Liver (tissue), 9 donors: Measurements from ENCODE around the gene FBXW9. TPM values are rescaled to one million over a fixed set of nuclear protein-coding genes. Genes with fewer than 3 reads are reported as not detected.

ENCODE experiments used
- DNase-seq: peaks from one replicate; pipeline ENCODE4 v3.0.0-alpha.2; 2017; ENCODE audit warnings: low spot score
- H3K27ac ChIP-seq, 2 donors: one replicate each; pipeline ENCODE4 v1.7.0; 2013; ENCODE audit warnings: inconsistent platforms in 2 of 2, low read length in 2 of 2, control low read depth in 1 of 2, low read depth in 1 of 2, mild to moderate bottlenecking in 1 of 2
- H3K27me3 ChIP-seq, 4 donors: one replicate each; pipeline versions ENCODE4 v1.6.1 to v1.7.0; 2013; ENCODE audit warnings: low read length in 3 of 4, inconsistent platforms in 1 of 4, mild to moderate bottlenecking in 1 of 4, moderate library complexity in 1 of 4; ENCODE audit not compliant: control insufficient read depth in 4 of 4, insufficient read depth in 4 of 4
- H3K36me3 ChIP-seq, 4 donors: one replicate each; pipeline versions ENCODE4 v1.6.1 to v1.7.0; 2013; ENCODE audit warnings: low read length in 3 of 4, mild to moderate bottlenecking in 3 of 4, low read depth in 1 of 4, moderate library complexity in 1 of 4; ENCODE audit not compliant: control insufficient read depth in 4 of 4, insufficient read depth in 3 of 4
- H3K4me1 ChIP-seq, 4 donors: one replicate each; pipeline versions ENCODE4 v1.6.1 to v1.7.0; 2013; ENCODE audit warnings: low read length in 3 of 4, mild to moderate bottlenecking in 3 of 4, moderate library complexity in 1 of 4; ENCODE audit not compliant: control insufficient read depth in 4 of 4, insufficient read depth in 4 of 4
- H3K4me3 ChIP-seq, 3 donors: one replicate each; pipeline versions ENCODE4 v1.6.1 to v1.7.0; 2013; ENCODE audit warnings: low read length in 3 of 3, control low read depth in 1 of 3, low read depth in 1 of 3, mild to moderate bottlenecking in 1 of 3
- H3K9ac ChIP-seq, 2 donors: one replicate each; pipeline ENCODE4 v1.7.0; 2013; ENCODE audit warnings: low read length in 2 of 2, mild to moderate bottlenecking in 2 of 2, moderate library complexity in 2 of 2, control low read depth in 1 of 2, low read depth in 1 of 2
- H3K9me3 ChIP-seq, 4 donors: one replicate each; pipeline versions ENCODE4 v1.6.1 to v1.7.0; 2013; ENCODE audit warnings: low read length in 3 of 4; ENCODE audit not compliant: control insufficient read depth in 4 of 4
- EGR1 ChIP-seq, 2 donors: IDR thresholded peaks; 2 replicates each; pipeline ENCODE4 v1.6.1; 2016 to 2018; ENCODE audit warnings: antibody characterized with exemption in 2 of 2, low read depth in 2 of 2
- FOXA2 ChIP-seq: IDR thresholded peaks from 2 replicates; pipeline ENCODE4 v1.6.1; 2016; ENCODE audit warnings: antibody characterized with exemption
- GABPA ChIP-seq, 2 donors: IDR thresholded peaks in 1 of 2; conservative IDR thresholded peaks in 1 of 2; 2 replicates each; pipeline ENCODE4 v1.6.1; 2016; ENCODE audit warnings: antibody characterized with exemption in 2 of 2, mild to moderate bottlenecking in 1 of 2, moderate library complexity in 1 of 2
- HNF4A ChIP-seq, 2 donors: conservative IDR thresholded peaks; 2 replicates each; pipeline ENCODE4 v1.6.1; 2016; ENCODE audit warnings: antibody characterized with exemption in 2 of 2, mild to moderate bottlenecking in 2 of 2
- HNF4G ChIP-seq: IDR thresholded peaks from 2 replicates; pipeline ENCODE4 v1.6.1; 2016; ENCODE audit warnings: antibody characterized with exemption
- JUND ChIP-seq, 2 donors: IDR thresholded peaks; 2 replicates each; pipeline ENCODE4 v1.6.1; 2016; ENCODE audit warnings: antibody characterized with exemption in 2 of 2
- NR2F2 ChIP-seq: IDR thresholded peaks from 2 replicates; pipeline ENCODE4 v1.6.1; 2016; ENCODE audit warnings: antibody characterized with exemption
- RAD21 ChIP-seq, 2 donors: IDR thresholded peaks; 2 replicates each; pipeline ENCODE4 v1.6.1; 2016; ENCODE audit warnings: antibody characterized with exemption in 2 of 2, mild to moderate bottlenecking in 2 of 2
- SP1 ChIP-seq: IDR thresholded peaks from 2 replicates; pipeline ENCODE4 v1.6.1; 2018; ENCODE audit warnings: antibody characterized with exemption, mild to moderate bottlenecking
- TAF1 ChIP-seq: conservative IDR thresholded peaks from 2 replicates; pipeline ENCODE4 v1.6.1; 2016; ENCODE audit warnings: antibody characterized with exemption, mild to moderate bottlenecking
- YY1 ChIP-seq: IDR thresholded peaks from 2 replicates; pipeline ENCODE4 v1.6.1; 2016; ENCODE audit warnings: antibody characterized with exemption, mild to moderate bottlenecking
- whole genome bisulfite sequencing: extraction: QIAGEN DNeasy Blood & Tissue Kit; methylation state at CpG from one replicate; pipeline ENCODE4 v1.1.7; 2013; 5-methylcytosine and 5-hydroxymethylcytosine counted together
- polyA plus RNA-seq, 2 donors: library from polyadenylated mRNA; stranded (reverse) in 1 of 2; unstranded in 1 of 2; fragments of 200-250 nt in 1 of 2; fragments of >200 nt in 1 of 2; fragmentation: Nextera tagmentation in 1 of 2; extraction: Ambion mirVana in 1 of 2; gene quantifications; one replicate each; pipeline versions ENCODE4 v1.2.1 to v1.2.3, GENCODE V29; 2013 to 2015
- total RNA-seq, 2 donors: library from RNA; depleted of rRNA; stranded (reverse); fragments of >200 nt; gene quantifications; one replicate each; pipeline ENCODE4 v1.2.3, GENCODE V29; 2014
- TF ChIP-seq, protein P1 (sequence below): IDR thresholded peaks from 2 replicates; pipeline ENCODE4 v1.6.1; 2016; ENCODE audit warnings: antibody characterized with exemption, mild to moderate bottlenecking
- TF ChIP-seq, protein P2 (sequence below): IDR thresholded peaks from 2 replicates; pipeline ENCODE4 v1.6.1; 2016; ENCODE audit warnings: antibody characterized with exemption
- TF ChIP-seq, protein P3 (sequence below): IDR thresholded peaks from 2 replicates; pipeline ENCODE4 v1.6.1; 2016; ENCODE audit warnings: antibody characterized with exemption
- donor health status: healthy.
- donor health status: healthy.
- donor health status: healthy.
- donor health status: healthy.
- donor health status: healthy.

Gene FBXW9
- total and polyA plus RNA-seq, 4 donors, result 2.3 to 4.0 (median 3.0) TPM

DNA sequence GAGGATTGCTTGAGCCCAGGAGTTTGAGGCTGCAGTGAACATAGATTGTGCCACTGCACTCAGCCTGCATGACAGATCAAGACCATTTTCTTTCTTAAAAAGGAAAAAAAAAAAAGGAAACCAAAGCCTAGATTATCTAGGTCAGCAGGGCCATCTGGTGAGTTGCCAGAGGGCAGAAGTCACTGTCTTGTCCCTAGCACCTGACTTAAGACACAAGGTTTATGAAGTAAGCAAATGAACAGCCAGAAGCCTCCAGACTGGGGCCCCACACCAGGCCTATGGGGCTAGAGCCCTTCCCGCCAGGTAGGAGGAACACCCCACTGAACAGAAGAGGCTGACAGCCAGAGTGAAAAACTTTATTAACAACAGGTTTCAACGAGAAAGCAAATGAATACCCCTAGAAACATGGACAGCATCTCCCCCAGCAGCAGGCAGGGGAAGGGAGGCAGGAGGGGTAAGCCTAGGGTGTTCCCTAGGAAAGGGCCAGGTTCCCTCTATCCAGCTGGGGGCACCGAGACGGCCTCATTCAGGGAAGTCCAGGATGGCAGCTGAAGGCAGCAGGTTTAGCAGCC, 28.6 kb downstream of the FBXW9 start:
- Histone ChIP-seq H3K9ac (no peak overlapping the region), H3K36me3 (peaks cover 0 to 16% (median 2%) of the 10 kb centered on the region in 4 donors), H3K9me3 (no peaks in the 10 kb centered on the region), H3K4me1 (peaks cover 19 to 46% (median 41%) of the 10 kb centered on the region in 4 donors), H3K4me3 (peak overlapping the region in 1 of 3 donors; percentile 74), H3K27ac (no peak overlapping the region), H3K27me3 (no peaks in the 10 kb centered on the region)
- DNase-seq, result no peak
- TF ChIP-seq, protein P1, sequence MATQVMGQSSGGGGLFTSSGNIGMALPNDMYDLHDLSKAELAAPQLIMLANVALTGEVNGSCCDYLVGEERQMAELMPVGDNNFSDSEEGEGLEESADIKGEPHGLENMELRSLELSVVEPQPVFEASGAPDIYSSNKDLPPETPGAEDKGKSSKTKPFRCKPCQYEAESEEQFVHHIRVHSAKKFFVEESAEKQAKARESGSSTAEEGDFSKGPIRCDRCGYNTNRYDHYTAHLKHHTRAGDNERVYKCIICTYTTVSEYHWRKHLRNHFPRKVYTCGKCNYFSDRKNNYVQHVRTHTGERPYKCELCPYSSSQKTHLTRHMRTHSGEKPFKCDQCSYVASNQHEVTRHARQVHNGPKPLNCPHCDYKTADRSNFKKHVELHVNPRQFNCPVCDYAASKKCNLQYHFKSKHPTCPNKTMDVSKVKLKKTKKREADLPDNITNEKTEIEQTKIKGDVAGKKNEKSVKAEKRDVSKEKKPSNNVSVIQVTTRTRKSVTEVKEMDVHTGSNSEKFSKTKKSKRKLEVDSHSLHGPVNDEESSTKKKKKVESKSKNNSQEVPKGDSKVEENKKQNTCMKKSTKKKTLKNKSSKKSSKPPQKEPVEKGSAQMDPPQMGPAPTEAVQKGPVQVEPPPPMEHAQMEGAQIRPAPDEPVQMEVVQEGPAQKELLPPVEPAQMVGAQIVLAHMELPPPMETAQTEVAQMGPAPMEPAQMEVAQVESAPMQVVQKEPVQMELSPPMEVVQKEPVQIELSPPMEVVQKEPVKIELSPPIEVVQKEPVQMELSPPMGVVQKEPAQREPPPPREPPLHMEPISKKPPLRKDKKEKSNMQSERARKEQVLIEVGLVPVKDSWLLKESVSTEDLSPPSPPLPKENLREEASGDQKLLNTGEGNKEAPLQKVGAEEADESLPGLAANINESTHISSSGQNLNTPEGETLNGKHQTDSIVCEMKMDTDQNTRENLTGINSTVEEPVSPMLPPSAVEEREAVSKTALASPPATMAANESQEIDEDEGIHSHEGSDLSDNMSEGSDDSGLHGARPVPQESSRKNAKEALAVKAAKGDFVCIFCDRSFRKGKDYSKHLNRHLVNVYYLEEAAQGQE, result no peak
- TF ChIP-seq YY1 (no peak), RAD21 (IDR thresholded peaks at IDR 0.05) (no peak), HNF4A (conservative IDR thresholded peaks at IDR 0.05) (no peak), GABPA (IDR thresholded peaks at IDR 0.05 in 1 of 2, conservative IDR thresholded peaks at IDR 0.05 in 1 of 2) (no peak)
- 90% methylated on average over 4 of the region's 4 CpGs for WGBS

DNA sequence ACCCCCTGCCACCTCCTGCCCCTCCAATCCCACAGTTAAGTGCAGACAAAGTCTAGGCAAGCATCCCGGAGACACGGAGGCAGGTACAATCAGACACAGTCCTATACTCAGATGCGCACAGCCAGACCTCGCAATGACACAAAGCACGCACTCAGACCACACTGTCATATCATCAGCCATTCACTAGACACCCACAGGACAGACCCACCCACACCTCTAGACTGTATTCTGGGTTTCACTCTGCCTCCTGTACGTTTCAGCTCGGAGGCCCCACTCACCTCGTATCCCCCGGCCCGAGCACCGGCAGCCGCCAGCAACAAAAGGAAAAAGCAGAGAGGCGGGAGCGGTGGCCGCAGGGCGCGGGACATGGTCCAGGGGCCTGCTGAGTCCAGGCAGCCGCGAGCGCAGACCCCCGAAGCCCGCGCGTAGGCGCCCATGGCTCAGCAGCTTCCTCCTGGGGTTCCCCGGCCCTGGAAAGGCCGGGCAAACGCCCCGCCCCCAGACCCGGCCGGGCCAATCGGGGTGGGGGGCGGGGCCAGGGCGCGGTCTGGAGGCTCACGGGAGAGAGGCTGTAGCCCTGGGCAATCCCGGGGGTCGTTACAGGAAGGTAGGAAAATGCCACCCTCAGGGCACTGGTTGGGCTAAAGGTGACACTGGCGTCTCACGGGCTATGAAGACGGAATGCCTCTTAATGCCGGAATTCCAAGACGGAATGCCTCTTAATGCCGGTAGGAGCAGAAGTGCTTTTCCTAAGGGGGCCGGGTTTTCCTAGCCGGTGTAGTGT, 30.0 kb downstream of the FBXW9 start, which contains the start of the genes MAN2B1 and WDR83:
Gene MAN2B1, minus strand, starts transcription at position 478 of the 784 bp plus-strand sequence. Its CDS starts 41 bp downstream, at position 437.
Gene WDR83, plus strand, starts transcription at position 543 of the 784 bp plus-strand sequence. CDS start 2,984 bp downstream, outside the sequence.
- no peaks in the 10 kb centered on the region for H3K27me3 ChIP-seq
- TF ChIP-seq FOXA2 (no peak), HNF4G (no peak), SP1 (peak; percentile 44)
- peak within 1 kb of the TSS; percentile 12 to 29 for H3K27ac ChIP-seq
- H3K9ac ChIP-seq, result peak within 1 kb of the TSS; percentile 62 to 76
- 2% methylated on average over 46 of the region's 46 CpGs for WGBS
- no peaks in the 10 kb centered on the region for H3K9me3 ChIP-seq
- peaks cover 0 to 13% (median 5%) of the 10 kb centered on the region in 4 donors for H3K36me3 ChIP-seq
- H3K4me1 ChIP-seq, result peaks cover 19 to 46% (median 41%) of the 10 kb centered on the region in 4 donors
- peak within 1 kb of the TSS; percentile 65 to 77 (median 65) for H3K4me3 ChIP-seq
- peak; percentile 88 for DNase-seq

DNA sequence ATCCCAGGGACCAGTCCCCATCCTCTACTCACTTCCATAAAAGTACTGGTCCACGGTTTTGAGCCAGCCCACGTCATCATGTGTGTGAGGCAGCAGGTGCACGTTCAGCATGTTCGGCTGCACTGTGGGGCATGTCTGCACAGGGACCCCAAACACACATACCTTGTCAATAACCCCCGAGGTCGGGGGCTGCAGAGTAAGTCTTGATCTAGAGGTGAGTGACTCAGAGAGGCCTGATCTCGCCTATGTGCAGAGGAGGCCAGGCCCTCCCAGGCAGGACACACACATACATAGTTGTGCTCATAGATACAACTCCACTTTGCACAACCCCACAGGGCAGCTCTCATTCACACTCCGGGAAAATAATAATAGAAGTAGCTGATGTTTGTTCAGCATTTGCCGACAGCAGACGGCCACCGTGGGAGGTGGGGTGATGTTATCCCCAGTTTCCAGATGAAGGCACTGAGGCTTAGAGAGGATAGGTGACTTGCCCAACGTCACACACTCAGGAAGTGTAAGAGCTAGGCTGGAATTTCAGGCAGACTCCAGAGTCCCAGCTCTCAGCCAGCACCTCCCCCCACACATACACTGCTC, 30.7 kb downstream of the FBXW9 start:
- WGBS, result 56% methylated on average over 12 of the region's 12 CpGs
- Histone ChIP-seq H3K27me3 (no peaks in the 10 kb centered on the region), H3K9me3 (no peaks in the 10 kb centered on the region), H3K27ac (peak overlapping the region in 1 of 2 donors; percentile 29), H3K4me1 (peaks cover 18 to 46% (median 39%) of the 10 kb centered on the region in 4 donors), H3K36me3 (peaks cover 0 to 19% (median 11%) of the 10 kb centered on the region in 4 donors), H3K9ac (peak overlapping the region; percentile 20 to 51), H3K4me3 (peak overlapping the region; percentile 63 to 77 (median 65))
- DNase-seq, result no peak
- TF ChIP-seq GABPA (IDR thresholded peaks at IDR 0.05 in 1 of 2, conservative IDR thresholded peaks at IDR 0.05 in 1 of 2) (no peak), EGR1 (IDR thresholded peaks at IDR 0.05; ENCODE audit: low read depth in 2 of 2) (no peak), FOXA2 (no peak), TAF1 (no peak), YY1 (no peak), JUND (IDR thresholded peaks at IDR 0.05) (no peak), HNF4A (conservative IDR thresholded peaks at IDR 0.05) (no peak), RAD21 (IDR thresholded peaks at IDR 0.05) (no peak), NR2F2 (no peak)
- TF ChIP-seq, protein P1, result no peak
- TF ChIP-seq, protein P2, sequence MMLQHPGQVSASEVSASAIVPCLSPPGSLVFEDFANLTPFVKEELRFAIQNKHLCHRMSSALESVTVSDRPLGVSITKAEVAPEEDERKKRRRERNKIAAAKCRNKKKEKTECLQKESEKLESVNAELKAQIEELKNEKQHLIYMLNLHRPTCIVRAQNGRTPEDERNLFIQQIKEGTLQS, result no peak
- TF ChIP-seq, protein P3, sequence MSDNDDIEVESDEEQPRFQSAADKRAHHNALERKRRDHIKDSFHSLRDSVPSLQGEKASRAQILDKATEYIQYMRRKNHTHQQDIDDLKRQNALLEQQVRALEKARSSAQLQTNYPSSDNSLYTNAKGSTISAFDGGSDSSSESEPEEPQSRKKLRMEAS, result no peak
